A549 (cell line): ENCODE measurements around the gene TMEM8B. TPM values are rescaled to one million over a fixed set of nuclear protein-coding genes. Genes with fewer than 3 reads are reported as not detected.

Experiments used
- ATAC-seq, 2 experiments: fragments of 200-7000 bp in 1 of 2; fragments of >200 bp in 1 of 2; cut with Nextera tagmentation in 1 of 2; cut with Tn5 transposase in 1 of 2; 3 replicates each; pipeline versions ENCODE4 v1.8.0 to v1.9.1; 2018 to 2020; ENCODE audit warnings: mild to moderate bottlenecking in 1 of 2, moderate library complexity in 1 of 2
- CTCF ChIA-PET: fragments of 300-600 bp; sonication (Branson Sonifier 250); formaldehyde crosslinking; extraction: SDS; loops from one replicate; lab custom pipeline; 2021; ENCODE audit warnings: antibody characterized with exemption, inconsistent platforms; lab: Yijun Ruan, JAX
- POLR2A ChIA-PET: fragments of 350-600 bp; formaldehyde crosslinking; extraction: SDS; loops from one replicate; lab custom pipeline; 2021; ENCODE audit warnings: antibody characterized with exemption, inconsistent platforms; lab: Yijun Ruan, JAX
- DNase-seq, 2 experiments: peaks; one replicate each; pipeline versions ENCODE4 v3.0.0 to v3.0.0-alpha.2; 2011 to 2016; ENCODE audit warnings: low read depth in 1 of 2, low spot score in 1 of 2
- FAIRE-seq: peaks from 2 replicates; lab custom pipeline; 2011; peaks lifted over from hg19 to GRCh38; lab: Jason Lieb, UNC
- H3K27ac ChIP-seq, 2 experiments: fragments of >200 bp; sonication (Bioruptor Twin); formaldehyde crosslinking; 3 replicates each; pipeline ENCODE4 v1.5.1; 2016 to 2017
- H3K4me1 ChIP-seq: fragments of >200 bp; sonication (Bioruptor Twin); formaldehyde crosslinking; 3 replicates; pipeline ENCODE4 v1.6.1; 2016
- H3K4me2 ChIP-seq: fragments of >200 bp; sonication (Bioruptor Twin); formaldehyde crosslinking; 3 replicates; pipeline ENCODE4 v1.6.1; 2016
- H3K4me3 ChIP-seq: fragments of >200 bp; sonication (Bioruptor Twin); formaldehyde crosslinking; 3 replicates; pipeline ENCODE4 v1.5.1; 2016
- H3K9me3 ChIP-seq: fragments of >200 bp; sonication (Bioruptor Twin); formaldehyde crosslinking; 3 replicates; pipeline ENCODE4 v1.6.1; 2016
- CBX8 ChIP-seq: fragments of 200-600 bp; sonication (generic); IDR thresholded peaks from 2 replicates; pipeline ENCODE4 v1.6.1; 2016
- CHD2 ChIP-seq: fragments of 150-350 bp; IDR thresholded peaks from 2 replicates; pipeline ENCODE4 v1.6.1; 2014; ENCODE audit warnings: low read length; ENCODE audit not compliant: partially characterized antibody
- CHD4 ChIP-seq: fragments of 200-600 bp; sonication (generic); IDR thresholded peaks from 2 replicates; pipeline ENCODE4 v1.6.1; 2016; ENCODE audit warnings: antibody characterized with exemption, mild to moderate bottlenecking, borderline replicate concordance
- E2F6 ChIP-seq: IDR thresholded peaks from 2 replicates; pipeline ENCODE4 v1.6.1; 2012; ENCODE audit warnings: low read depth, borderline replicate concordance
- EHMT2 ChIP-seq: fragments of 200-600 bp; sonication (generic); IDR thresholded peaks from 2 replicates; pipeline ENCODE4 v1.6.1; 2016; ENCODE audit warnings: antibody characterized with exemption, low read depth, mild to moderate bottlenecking, moderate library complexity
- EP300 ChIP-seq, 2 experiments: fragments of >200 bp; sonication (Bioruptor Twin); formaldehyde crosslinking; IDR thresholded peaks; 2 replicates in 1 of 2; 3 replicates in 1 of 2; pipeline ENCODE4 v1.6.1; 2016 to 2017
- ESRRA ChIP-seq: fragments of 150-350 bp; IDR thresholded peaks from 2 replicates; pipeline ENCODE4 v1.6.1; 2014; ENCODE audit warnings: mild to moderate bottlenecking, low read length, borderline replicate concordance
- GATA3 ChIP-seq: IDR thresholded peaks from 2 replicates; pipeline ENCODE4 v1.6.1; 2012; ENCODE audit warnings: borderline replicate concordance
- HDAC2 ChIP-seq: fragments of 200-600 bp; sonication (generic); IDR thresholded peaks from 2 replicates; pipeline ENCODE4 v1.6.1; 2016
- HEYL ChIP-seq: fragments of 250-450 bp; sonication (Bioruptor Pico); IDR thresholded peaks from 2 replicates; pipeline ENCODE4 v1.8.0; 2021; ENCODE audit warnings: mild to moderate bottlenecking, moderate library complexity
- HOXB13 ChIP-seq: fragments of 250-450 bp; sonication (Bioruptor Pico); IDR thresholded peaks from 2 replicates; pipeline ENCODE4 v1.5.0; 2020; ENCODE audit warnings: low read depth, mild to moderate bottlenecking, moderate library complexity
- HOXB5 ChIP-seq: fragments of 250-450 bp; sonication (Bioruptor Pico); IDR thresholded peaks from 2 replicates; pipeline ENCODE4 v1.5.0; 2020; ENCODE audit warnings: mild to moderate bottlenecking, moderate library complexity
- KDM1A ChIP-seq: fragments of 200-600 bp; sonication (generic); IDR thresholded peaks from 2 replicates; pipeline ENCODE4 v1.6.1; 2016; ENCODE audit warnings: low read depth, mild to moderate bottlenecking
- MAZ ChIP-seq: fragments of 150-350 bp; IDR thresholded peaks from 2 replicates; pipeline ENCODE4 v1.6.1; 2014; ENCODE audit warnings: antibody characterized with exemption, low read depth, low read length, borderline replicate concordance
- MYC ChIP-seq: IDR thresholded peaks from 2 replicates; pipeline ENCODE4 v1.6.1; 2012; ENCODE audit warnings: mild to moderate bottlenecking, inconsistent platforms, low read length, improper control_type of control experiment, borderline replicate concordance
- NFE2L2 ChIP-seq: fragments of 150-350 bp; conservative IDR thresholded peaks from 2 replicates; pipeline ENCODE4 v1.6.1; 2014; ENCODE audit warnings: low read length
- NPAS2 ChIP-seq: fragments of 250-450 bp; sonication (Bioruptor Pico); IDR thresholded peaks from 2 replicates; pipeline ENCODE4 v1.8.0; 2022; ENCODE audit warnings: mild to moderate bottlenecking, moderate library complexity, borderline replicate concordance
- PHF8 ChIP-seq: fragments of 200-600 bp; sonication (generic); IDR thresholded peaks from 2 replicates; pipeline ENCODE4 v1.6.1; 2016; ENCODE audit warnings: low read depth, mild to moderate bottlenecking, antibody characterized with exemption, moderate library complexity, borderline replicate concordance
- POLR2AphosphoS2 ChIP-seq: conservative IDR thresholded peaks from 2 replicates; pipeline ENCODE4 v1.6.1; 2012; ENCODE audit warnings: low read length, improper control_type of control experiment, inconsistent platforms
- RARB ChIP-seq: fragments of 250-450 bp; sonication (Bioruptor Pico); IDR thresholded peaks from 2 replicates; pipeline ENCODE4 v1.8.0; 2021; ENCODE audit warnings: mild to moderate bottlenecking, moderate library complexity
- RFX5 ChIP-seq: fragments of 450-650 bp; IDR thresholded peaks from 2 replicates; pipeline ENCODE4 v1.7.1; 2014; ENCODE audit warnings: antibody characterized with exemption, mild to moderate bottlenecking, moderate library complexity
- RNF2 ChIP-seq: fragments of 200-600 bp; sonication (generic); IDR thresholded peaks from 2 replicates; pipeline ENCODE4 v1.6.1; 2016; ENCODE audit warnings: low read depth, mild to moderate bottlenecking, antibody characterized with exemption, moderate library complexity, borderline replicate concordance
- SMC3 ChIP-seq: fragments of >200 bp; sonication (Bioruptor Twin); formaldehyde crosslinking; IDR thresholded peaks from 3 replicates; pipeline ENCODE4 v1.6.1; 2018; ENCODE audit warnings: inconsistent platforms
- TP53 ChIP-seq: fragments of 250-450 bp; sonication (Bioruptor Pico); IDR thresholded peaks from 2 replicates; pipeline ENCODE4 v1.5.0; 2021; ENCODE audit warnings: mild to moderate bottlenecking, moderate library complexity
- ZC3H11A ChIP-seq: fragments of 450-650 bp; IDR thresholded peaks from 2 replicates; pipeline ENCODE4 v1.6.1; 2014; ENCODE audit warnings: antibody characterized with exemption, mild to moderate bottlenecking
- ZFP36 ChIP-seq: fragments of 450-650 bp; IDR thresholded peaks from 2 replicates; pipeline ENCODE4 v1.6.1; 2014; ENCODE audit warnings: borderline replicate concordance; ENCODE audit not compliant: partially characterized antibody
- ZSCAN20 ChIP-seq: fragments of 250-450 bp; sonication (Bioruptor Pico); IDR thresholded peaks from 2 replicates; pipeline ENCODE4 v1.8.0; 2022; ENCODE audit warnings: mild to moderate bottlenecking, moderate library complexity
- WGBS: methylation state at CpG from one replicate; pipeline ENCODE4 v1.1.6; 2017; ENCODE audit errors: missing lambda C conversion rate; 5-methylcytosine and 5-hydroxymethylcytosine counted together
- polyA plus RNA-seq, 4 experiments: library from polyadenylated mRNA; depleted of rRNA in 3 of 4; stranded (reverse); fragments of >200 nt; fragmentation: RNase III in 1 of 4; extraction: RNeasy Plus Mini Kit Qiagen cat#74134 plus additional on column Dnase treatment in 1 of 4; gene quantifications; 2 replicates in 3 of 4; 3 replicates in 1 of 4; pipeline ENCODE4 v1.2.3, GENCODE V29; 2011 to 2017
- TF ChIP-seq, protein P1 (sequence below): fragments of >200 bp; sonication (Bioruptor Twin); formaldehyde crosslinking; IDR thresholded peaks from 3 replicates; pipeline ENCODE4 v1.5.1; 2016
- TF ChIP-seq, protein P2 (sequence below): fragments of 250-450 bp; sonication (Bioruptor Pico); IDR thresholded peaks from 2 replicates; pipeline ENCODE4 v1.5.0; 2021; ENCODE audit warnings: mild to moderate bottlenecking, moderate library complexity, borderline replicate concordance
- TF ChIP-seq, protein P3 (sequence below): IDR thresholded peaks from 2 replicates; pipeline ENCODE4 v1.6.1; 2012

TMEM8B gene
- polyA plus RNA-seq, 2 of the 4 experiments (the other 2 are of a cell fraction) = 1.8 to 2.2 TPM

GRCh38 chr9:35806101-35806500 is 22.9 kb upstream of the TMEM8B start:
- no peaks in the 10 kb centered on the region for H3K4me1 ChIP-seq
- TF ChIP-seq RARB (no peak), MYC (no peak), ESRRA (no peak), POLR2AphosphoS2 (no peak), HOXB13 (CRISPR knock-in tag) (no peak), NFE2L2 (no peak), ZFP36 (no peak), E2F6 (no peak), PHF8 (no peak), TP53 (CRISPR knock-in tag) (no peak), SMC3 (no peak), EHMT2 (no peak), GATA3 (no peak), MAZ (no peak), NPAS2 (CRISPR knock-in tag) (no peak), CBX8 (no peak), RNF2 (no peak), HOXB5 (CRISPR knock-in tag) (no peak), RFX5 (no peak)
- TF ChIP-seq, protein P1, sequence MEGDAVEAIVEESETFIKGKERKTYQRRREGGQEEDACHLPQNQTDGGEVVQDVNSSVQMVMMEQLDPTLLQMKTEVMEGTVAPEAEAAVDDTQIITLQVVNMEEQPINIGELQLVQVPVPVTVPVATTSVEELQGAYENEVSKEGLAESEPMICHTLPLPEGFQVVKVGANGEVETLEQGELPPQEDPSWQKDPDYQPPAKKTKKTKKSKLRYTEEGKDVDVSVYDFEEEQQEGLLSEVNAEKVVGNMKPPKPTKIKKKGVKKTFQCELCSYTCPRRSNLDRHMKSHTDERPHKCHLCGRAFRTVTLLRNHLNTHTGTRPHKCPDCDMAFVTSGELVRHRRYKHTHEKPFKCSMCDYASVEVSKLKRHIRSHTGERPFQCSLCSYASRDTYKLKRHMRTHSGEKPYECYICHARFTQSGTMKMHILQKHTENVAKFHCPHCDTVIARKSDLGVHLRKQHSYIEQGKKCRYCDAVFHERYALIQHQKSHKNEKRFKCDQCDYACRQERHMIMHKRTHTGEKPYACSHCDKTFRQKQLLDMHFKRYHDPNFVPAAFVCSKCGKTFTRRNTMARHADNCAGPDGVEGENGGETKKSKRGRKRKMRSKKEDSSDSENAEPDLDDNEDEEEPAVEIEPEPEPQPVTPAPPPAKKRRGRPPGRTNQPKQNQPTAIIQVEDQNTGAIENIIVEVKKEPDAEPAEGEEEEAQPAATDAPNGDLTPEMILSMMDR = no peak
- ATAC-seq (no peak), DNase-seq (no peak), FAIRE-seq (no peak)
- H3K4me3 ChIP-seq = no peak overlapping the region
- H3K27ac ChIP-seq = no peak overlapping the region
- WGBS = 97% methylated on average over 8 of the region's 8 CpGs
- no peak overlapping the region for H3K4me2 ChIP-seq
- no peaks in the 10 kb centered on the region for H3K9me3 ChIP-seq
- POLR2A ChIA-PET = no interaction called here
- CTCF ChIA-PET = interaction anchor here (0.6 to 9.8 kb wide), 6 partner anchors 9 to 212 kb away, joined by 4 to 91 read pairs (median 6); no protein-coding TSS in a partner anchor

GRCh38 chr9:35808433-35808832 is 20.6 kb upstream of the TMEM8B start:
- FAIRE-seq = no peak
- ChIA-PET CTCF (interaction anchor here (0.6 to 7.2 kb wide), 4 partner anchors 18 to 74 kb away, joined by 3 to 68 read pairs (median 4); no protein-coding TSS in a partner anchor), POLR2A (no interaction called here)
- WGBS = 96% methylated on average over 9 of the region's 9 CpGs
- no peaks in the 10 kb centered on the region for H3K9me3 ChIP-seq
- H3K4me2 ChIP-seq = no peak overlapping the region
- no peak overlapping the region for H3K27ac ChIP-seq
- no peak overlapping the region for H3K4me3 ChIP-seq
- ATAC-seq = no peak
- H3K4me1 ChIP-seq = peaks cover 13% of the 10 kb centered on the region
- TF ChIP-seq KDM1A (no peak), ZSCAN20 (CRISPR knock-in tag) (no peak)
- TF ChIP-seq, all 56 proteins: peak for 0
- no peak for DNase-seq

DNA sequence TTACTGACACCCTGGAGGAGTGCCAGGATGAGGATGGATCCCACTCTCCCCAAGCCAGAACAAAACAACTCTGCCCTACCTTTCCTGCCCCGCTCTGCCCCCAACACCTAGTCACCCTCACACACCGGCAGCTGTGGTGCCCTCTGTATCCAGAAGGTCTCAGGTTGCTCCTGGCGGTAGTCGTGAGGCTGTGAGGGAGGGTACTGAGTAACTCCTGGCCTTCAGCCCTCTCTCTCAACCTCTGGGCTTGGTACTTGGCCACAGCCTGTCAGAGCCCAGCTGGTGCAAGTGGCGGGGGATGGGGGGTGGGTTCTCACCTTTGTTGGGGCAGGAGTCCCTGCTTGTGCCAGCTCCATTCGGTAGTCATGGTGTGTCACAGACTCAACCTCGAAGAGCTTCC is 18.9 kb upstream of the TMEM8B start:
- 87% methylated on average over 6 of the region's 7 CpGs for WGBS
- Histone ChIP-seq H3K9me3 (no peaks in the 10 kb centered on the region), H3K4me3 (no peak overlapping the region), H3K4me2 (no peak overlapping the region), H3K27ac (no peak overlapping the region), H3K4me1 (peaks cover 21% of the 10 kb centered on the region)
- no peak for DNase-seq
- ChIA-PET CTCF (interaction anchor here (0.9 to 7.2 kb wide), 6 partner anchors 10 to 72 kb away, joined by 3 to 68 read pairs (median 24); partner anchors contain the start of genes FAM221B, NPR2 and TMEM8B), POLR2A (no interaction called here)
- FAIRE-seq = no peak
- ATAC-seq = no peak
- TF ChIP-seq EP300 (IDR thresholded peaks at IDR 0.05) = no peak
- no peak for TF ChIP-seq E2F6
- TF ChIP-seq, protein P2, sequence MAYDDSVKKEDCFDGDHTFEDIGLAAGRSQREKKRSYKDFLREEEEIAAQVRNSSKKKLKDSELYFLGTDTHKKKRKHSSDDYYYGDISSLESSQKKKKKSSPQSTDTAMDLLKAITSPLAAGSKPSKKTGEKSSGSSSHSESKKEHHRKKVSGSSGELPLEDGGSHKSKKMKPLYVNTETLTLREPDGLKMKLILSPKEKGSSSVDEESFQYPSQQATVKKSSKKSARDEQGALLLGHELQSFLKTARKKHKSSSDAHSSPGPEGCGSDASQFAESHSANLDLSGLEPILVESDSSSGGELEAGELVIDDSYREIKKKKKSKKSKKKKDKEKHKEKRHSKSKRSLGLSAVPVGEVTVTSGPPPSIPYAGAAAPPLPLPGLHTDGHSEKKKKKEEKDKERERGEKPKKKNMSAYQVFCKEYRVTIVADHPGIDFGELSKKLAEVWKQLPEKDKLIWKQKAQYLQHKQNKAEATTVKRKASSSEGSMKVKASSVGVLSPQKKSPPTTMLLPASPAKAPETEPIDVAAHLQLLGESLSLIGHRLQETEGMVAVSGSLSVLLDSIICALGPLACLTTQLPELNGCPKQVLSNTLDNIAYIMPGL = no peak
- TF ChIP-seq GATA3 = no peak
- TF ChIP-seq POLR2AphosphoS2 = no peak
- no peak for TF ChIP-seq NPAS2 (CRISPR knock-in tag)
- TF ChIP-seq CHD2 = no peak
- no peak for TF ChIP-seq ZSCAN20 (CRISPR knock-in tag)
- TF ChIP-seq HDAC2 = no peak
- no peak for TF ChIP-seq CHD4
- no peak for TF ChIP-seq HEYL (CRISPR knock-in tag)
- no peak for TF ChIP-seq ZC3H11A
- TF ChIP-seq, protein P3, sequence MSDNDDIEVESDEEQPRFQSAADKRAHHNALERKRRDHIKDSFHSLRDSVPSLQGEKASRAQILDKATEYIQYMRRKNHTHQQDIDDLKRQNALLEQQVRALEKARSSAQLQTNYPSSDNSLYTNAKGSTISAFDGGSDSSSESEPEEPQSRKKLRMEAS = no peak
